HepG2 (cell line): ENCODE measurements around the gene LOXL3. TPM values are rescaled to one million over a fixed set of nuclear protein-coding genes. Genes with fewer than 3 reads are reported as not detected.
A peak's percentile ranks its signal among the peaks of the same experiment; 100 is the strongest.

Source experiments
- AGO2 ChIP-seq: fragments of 200-400 bp; formaldehyde crosslinking; optimal IDR thresholded peaks from 2 replicates; pipeline ENCODE3; 2017; ENCODE audit warnings: mild to moderate bottlenecking, low read depth, low read length, moderate library complexity
- ATF7 ChIP-seq, 2 experiments: fragments of 450-650 bp in 1 of 2; sonication (generic) in 1 of 2; formaldehyde crosslinking in 1 of 2; IDR thresholded peaks; 2 replicates each; pipeline versions ENCODE4 v1.4.0 to v1.6.1; 2016 to 2020; ENCODE audit warnings: antibody characterized with exemption in 1 of 2, mild to moderate bottlenecking in 1 of 2, missing genetic modification reagents in 1 of 2
- GATAD1 ChIP-seq: IDR thresholded peaks from 2 replicates; pipeline ENCODE4 v1.6.1; 2016; ENCODE audit warnings: missing genetic modification reagents, missing compliant biosample characterization
- GFI1 ChIP-seq: sonication (generic); formaldehyde crosslinking; IDR thresholded peaks from 2 replicates; pipeline ENCODE4 v1.5.0; 2020; ENCODE audit warnings: missing genetic modification reagents, mild to moderate bottlenecking, borderline replicate concordance
- HNRNPL ChIP-seq: fragments of 200-400 bp; formaldehyde crosslinking; IDR thresholded peaks from 2 replicates; pipeline ENCODE4 v1.6.1; 2017; ENCODE audit warnings: mild to moderate bottlenecking, low read depth, low read length
- MED1 ChIP-seq: sonication (generic); formaldehyde crosslinking; IDR thresholded peaks from 2 replicates; pipeline ENCODE4 v1.4.0; 2020; ENCODE audit warnings: missing genetic modification reagents
- MED13 ChIP-seq: sonication (generic); formaldehyde crosslinking; IDR thresholded peaks from 2 replicates; pipeline ENCODE4 v1.5.0; 2020; ENCODE audit warnings: missing genetic modification reagents
- MIXL1 ChIP-seq: IDR thresholded peaks from 2 replicates; pipeline ENCODE4 v1.6.1; 2016
- NCOA2 ChIP-seq: sonication (generic); formaldehyde crosslinking; IDR thresholded peaks from 2 replicates; pipeline ENCODE4 v1.8.0; 2022; ENCODE audit warnings: inconsistent platforms
- NFATC3 ChIP-seq: sonication (generic); formaldehyde crosslinking; IDR thresholded peaks from 2 replicates; pipeline ENCODE4 v1.5.1; 2020; ENCODE audit warnings: mild to moderate bottlenecking, missing genetic modification reagents
- NFYB ChIP-seq: sonication (generic); formaldehyde crosslinking; IDR thresholded peaks from 2 replicates; pipeline ENCODE4 v1.4.0; 2020; ENCODE audit warnings: missing genetic modification reagents
- PITX1 ChIP-seq: sonication (generic); formaldehyde crosslinking; IDR thresholded peaks from 2 replicates; pipeline ENCODE4 v1.5.1; 2020; ENCODE audit warnings: mild to moderate bottlenecking, missing genetic modification reagents
- THAP9 ChIP-seq: sonication (generic); formaldehyde crosslinking; IDR thresholded peaks from 2 replicates; pipeline ENCODE4; 2020; ENCODE audit warnings: missing genetic modification reagents, mild to moderate bottlenecking, borderline replicate concordance
- ZFP36L1 ChIP-seq: sonication (generic); formaldehyde crosslinking; IDR thresholded peaks from 2 replicates; pipeline ENCODE4 v1.8.0; 2022; ENCODE audit warnings: mild to moderate bottlenecking, missing genetic modification reagents, moderate library complexity
- ZNF17 ChIP-seq: sonication (generic); formaldehyde crosslinking; IDR thresholded peaks from 2 replicates; pipeline ENCODE4 v1.5.0; 2020; ENCODE audit warnings: mild to moderate bottlenecking, missing genetic modification reagents
- ZSCAN25 ChIP-seq: sonication (generic); formaldehyde crosslinking; IDR thresholded peaks from 2 replicates; pipeline ENCODE4 v1.8.0; 2022; ENCODE audit warnings: mild to moderate bottlenecking, missing genetic modification reagents
- polyA plus RNA-seq, 8 experiments: library from polyadenylated mRNA; depleted of rRNA in 3 of 8; stranded (reverse) in 7 of 8; unstranded in 1 of 8; fragments of >200 nt; fragmentation: Illumina TruSeq in 4 of 8; extraction: Trizol in 4 of 8; gene quantifications; 2 replicates each; pipeline versions ENCODE4 v1.2.1 to v1.2.3, GENCODE V29; 2011 to 2016; ENCODE audit warnings: low read depth in 4 of 8, missing spikeins in 1 of 8, mixed read lengths in 1 of 8; ENCODE audit not compliant: insufficient read depth in 1 of 8
- total RNA-seq, 5 experiments: library from RNA; depleted of rRNA; stranded (reverse); fragments of >200 nt; fragmentation: Illumina TruSeq; extraction: Trizol; gene quantifications; 2 replicates each; pipeline ENCODE4 v1.2.3, GENCODE V29; 2016; ENCODE audit warnings: low read depth in 1 of 5
- TF ChIP-seq, protein P1 (sequence below): sonication (generic); formaldehyde crosslinking; IDR thresholded peaks from 2 replicates; pipeline ENCODE4 v1.5.1; 2020; ENCODE audit warnings: mild to moderate bottlenecking, missing genetic modification reagents, moderate library complexity
- TF ChIP-seq, protein P2 (sequence below): sonication (generic); formaldehyde crosslinking; IDR thresholded peaks from 2 replicates; pipeline ENCODE4 v1.8.0; 2022; ENCODE audit warnings: missing genetic modification reagents, mild to moderate bottlenecking, borderline replicate concordance
- TF ChIP-seq, protein P3 (sequence below), 2 experiments: sonication (generic) in 1 of 2; formaldehyde crosslinking in 1 of 2; IDR thresholded peaks; 2 replicates each; pipeline versions ENCODE4 v1.4.0 to v1.6.1; 2018 to 2020; ENCODE audit warnings: missing genetic modification reagents in 2 of 2, borderline replicate concordance in 1 of 2, low read depth in 1 of 2, mild to moderate bottlenecking in 1 of 2, missing biosample characterization in 1 of 2

The LOXL3 gene
- total and polyA plus RNA-seq, 2 of the 13 experiments (the other 11 are each of a cell fraction or from before 2014, with no cell fraction given): 0.55 to 6.5 TPM

DNA sequence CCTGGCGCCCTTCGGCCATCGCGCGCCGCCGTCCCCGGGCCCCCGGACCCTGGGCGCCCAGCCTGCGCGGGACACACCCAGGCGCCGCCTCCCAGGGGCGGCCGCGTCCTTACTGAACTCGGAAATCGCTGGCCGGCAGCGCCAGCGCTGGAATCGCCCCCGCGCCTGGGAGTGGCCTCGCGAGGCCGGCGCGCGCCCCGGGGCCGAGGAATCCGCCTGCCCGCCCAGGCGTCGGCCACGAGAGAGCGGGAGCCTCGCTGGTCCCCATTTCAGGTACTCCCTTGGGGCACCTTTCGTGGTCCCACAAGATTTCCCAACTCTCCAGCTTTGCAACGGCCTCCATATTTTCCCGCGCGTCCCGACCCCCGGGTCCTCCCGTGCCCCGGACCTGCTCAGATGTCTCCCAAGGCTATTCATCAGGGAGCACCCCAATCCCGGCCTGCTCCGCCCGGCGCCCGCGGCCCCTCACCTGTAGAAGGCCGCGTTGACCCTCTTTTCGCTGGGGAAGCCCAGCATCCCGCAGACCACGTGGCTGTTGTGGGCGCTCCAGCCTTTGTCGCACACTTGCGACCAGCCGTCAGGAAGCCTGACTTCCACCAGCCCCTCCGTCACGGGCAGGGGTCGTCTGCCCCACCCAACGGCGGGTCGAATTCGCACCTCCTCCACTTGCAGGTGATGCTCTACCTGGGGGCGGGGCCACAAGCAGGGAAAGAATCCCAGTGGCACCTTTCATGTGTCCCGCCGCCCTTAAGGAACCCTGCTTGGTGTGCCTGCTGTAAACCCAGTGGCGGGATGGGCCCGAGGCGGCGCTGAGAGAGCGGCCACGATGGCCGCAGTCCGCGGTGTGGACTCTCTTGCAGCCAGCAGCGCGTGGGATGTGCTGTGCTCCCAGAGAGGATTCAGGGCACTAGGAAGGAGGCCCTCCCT, 4.6 kb downstream of the LOXL3 start (continued):
- TF ChIP-seq, protein P1, sequence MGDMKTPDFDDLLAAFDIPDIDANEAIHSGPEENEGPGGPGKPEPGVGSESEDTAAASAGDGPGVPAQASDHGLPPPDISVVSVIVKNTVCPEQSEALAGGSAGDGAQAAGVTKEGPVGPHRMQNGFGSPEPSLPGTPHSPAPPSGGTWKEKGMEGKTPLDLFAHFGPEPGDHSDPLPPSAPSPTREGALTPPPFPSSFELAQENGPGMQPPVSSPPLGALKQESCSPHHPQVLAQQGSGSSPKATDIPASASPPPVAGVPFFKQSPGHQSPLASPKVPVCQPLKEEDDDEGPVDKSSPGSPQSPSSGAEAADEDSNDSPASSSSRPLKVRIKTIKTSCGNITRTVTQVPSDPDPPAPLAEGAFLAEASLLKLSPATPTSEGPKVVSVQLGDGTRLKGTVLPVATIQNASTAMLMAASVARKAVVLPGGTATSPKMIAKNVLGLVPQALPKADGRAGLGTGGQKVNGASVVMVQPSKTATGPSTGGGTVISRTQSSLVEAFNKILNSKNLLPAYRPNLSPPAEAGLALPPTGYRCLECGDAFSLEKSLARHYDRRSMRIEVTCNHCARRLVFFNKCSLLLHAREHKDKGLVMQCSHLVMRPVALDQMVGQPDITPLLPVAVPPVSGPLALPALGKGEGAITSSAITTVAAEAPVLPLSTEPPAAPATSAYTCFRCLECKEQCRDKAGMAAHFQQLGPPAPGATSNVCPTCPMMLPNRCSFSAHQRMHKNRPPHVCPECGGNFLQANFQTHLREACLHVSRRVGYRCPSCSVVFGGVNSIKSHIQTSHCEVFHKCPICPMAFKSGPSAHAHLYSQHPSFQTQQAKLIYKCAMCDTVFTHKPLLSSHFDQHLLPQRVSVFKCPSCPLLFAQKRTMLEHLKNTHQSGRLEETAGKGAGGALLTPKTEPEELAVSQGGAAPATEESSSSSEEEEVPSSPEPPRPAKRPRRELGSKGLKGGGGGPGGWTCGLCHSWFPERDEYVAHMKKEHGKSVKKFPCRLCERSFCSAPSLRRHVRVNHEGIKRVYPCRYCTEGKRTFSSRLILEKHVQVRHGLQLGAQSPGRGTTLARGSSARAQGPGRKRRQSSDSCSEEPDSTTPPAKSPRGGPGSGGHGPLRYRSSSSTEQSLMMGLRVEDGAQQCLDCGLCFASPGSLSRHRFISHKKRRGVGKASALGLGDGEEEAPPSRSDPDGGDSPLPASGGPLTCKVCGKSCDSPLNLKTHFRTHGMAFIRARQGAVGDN (CRISPR knock-in tag): peak; percentile 90
- no peak for TF ChIP-seq GATAD1 (CRISPR knock-in tag)
- no peak for TF ChIP-seq GFI1 (CRISPR knock-in tag)
- TF ChIP-seq MIXL1 (CRISPR knock-in tag): no peak
- TF ChIP-seq, protein P2, sequence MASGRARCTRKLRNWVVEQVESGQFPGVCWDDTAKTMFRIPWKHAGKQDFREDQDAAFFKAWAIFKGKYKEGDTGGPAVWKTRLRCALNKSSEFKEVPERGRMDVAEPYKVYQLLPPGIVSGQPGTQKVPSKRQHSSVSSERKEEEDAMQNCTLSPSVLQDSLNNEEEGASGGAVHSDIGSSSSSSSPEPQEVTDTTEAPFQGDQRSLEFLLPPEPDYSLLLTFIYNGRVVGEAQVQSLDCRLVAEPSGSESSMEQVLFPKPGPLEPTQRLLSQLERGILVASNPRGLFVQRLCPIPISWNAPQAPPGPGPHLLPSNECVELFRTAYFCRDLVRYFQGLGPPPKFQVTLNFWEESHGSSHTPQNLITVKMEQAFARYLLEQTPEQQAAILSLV: no peak; the same call in 1 of the 2 replicates
- TF ChIP-seq HNRNPL: no peak
- no peak for TF ChIP-seq NCOA2 (CRISPR knock-in tag)
- TF ChIP-seq ATF7 (IDR thresholded peaks at IDR 0.05): no peak
- TF ChIP-seq ATF7 (CRISPR knock-in tag; IDR thresholded peaks at IDR 0.05): no peak
- TF ChIP-seq THAP9 (CRISPR knock-in tag): no peak
- TF ChIP-seq NFYB (CRISPR knock-in tag): 0 out of 2 replicates have a peak, but pooled peaks have one; percentile 10
- TF ChIP-seq ZNF17: no peak
- no peak for TF ChIP-seq PITX1
- no peak for TF ChIP-seq ZSCAN25 (CRISPR knock-in tag)
- no peak for TF ChIP-seq MED13 (CRISPR knock-in tag)
- TF ChIP-seq AGO2: no peak
- TF ChIP-seq, protein P3, sequence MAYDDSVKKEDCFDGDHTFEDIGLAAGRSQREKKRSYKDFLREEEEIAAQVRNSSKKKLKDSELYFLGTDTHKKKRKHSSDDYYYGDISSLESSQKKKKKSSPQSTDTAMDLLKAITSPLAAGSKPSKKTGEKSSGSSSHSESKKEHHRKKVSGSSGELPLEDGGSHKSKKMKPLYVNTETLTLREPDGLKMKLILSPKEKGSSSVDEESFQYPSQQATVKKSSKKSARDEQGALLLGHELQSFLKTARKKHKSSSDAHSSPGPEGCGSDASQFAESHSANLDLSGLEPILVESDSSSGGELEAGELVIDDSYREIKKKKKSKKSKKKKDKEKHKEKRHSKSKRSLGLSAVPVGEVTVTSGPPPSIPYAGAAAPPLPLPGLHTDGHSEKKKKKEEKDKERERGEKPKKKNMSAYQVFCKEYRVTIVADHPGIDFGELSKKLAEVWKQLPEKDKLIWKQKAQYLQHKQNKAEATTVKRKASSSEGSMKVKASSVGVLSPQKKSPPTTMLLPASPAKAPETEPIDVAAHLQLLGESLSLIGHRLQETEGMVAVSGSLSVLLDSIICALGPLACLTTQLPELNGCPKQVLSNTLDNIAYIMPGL (CRISPR knock-in tag; IDR thresholded peaks at IDR 0.05; ENCODE audit: borderline replicate concordance in 1 of 2, low read depth in 1 of 2): no peak
- TF ChIP-seq MED1 (CRISPR knock-in tag): 0 out of 2 replicates have a peak, but pooled peaks have one; percentile 27
- no peak for TF ChIP-seq NFATC3 (CRISPR knock-in tag)
- TF ChIP-seq ZFP36L1 (CRISPR knock-in tag): no peak
